Medulla oblongata (tissue), 1 donor: ENCODE data around the gene STEAP2.
"Not testable (repeated sequence)": the region's sequence is repeated elsewhere in the genome, so short reads cannot be mapped to it uniquely, and the experiment has no call there.

Source experiments
- DNase-seq: peaks from one replicate; pipeline ENCODE4 v3.0.0-alpha.2; 2015; ENCODE audit errors: extremely low spot score

STEAP2 gene

GRCh38 chr7:90233569-90233968, 22.0 kb downstream of the STEAP2 start:
- no peak for DNase-seq

DNA sequence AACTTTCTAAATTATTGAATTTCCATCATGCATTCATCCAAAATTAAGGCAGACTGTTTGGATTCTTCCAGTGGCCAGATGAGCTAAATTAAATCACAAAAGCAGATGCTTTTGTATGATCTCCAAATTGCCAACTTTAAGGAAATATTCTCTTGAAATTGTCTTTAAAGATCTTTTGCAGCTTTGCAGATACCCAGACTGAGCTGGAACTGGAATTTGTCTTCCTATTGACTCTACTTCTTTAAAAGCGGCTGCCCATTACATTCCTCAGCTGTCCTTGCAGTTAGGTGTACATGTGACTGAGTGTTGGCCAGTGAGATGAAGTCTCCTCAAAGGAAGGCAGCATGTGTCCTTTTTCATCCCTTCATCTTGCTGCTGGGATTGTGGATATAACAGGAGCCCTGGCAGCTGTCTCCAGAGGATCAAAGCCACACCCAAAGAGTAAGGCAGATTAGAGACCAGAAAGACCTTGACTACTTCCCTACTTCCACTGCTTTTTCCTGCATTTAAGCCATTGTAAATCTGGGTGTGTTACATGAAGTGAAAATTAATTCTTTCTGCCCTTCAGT, 25.3 kb downstream of the STEAP2 start:
- DNase-seq: no peak

DNA sequence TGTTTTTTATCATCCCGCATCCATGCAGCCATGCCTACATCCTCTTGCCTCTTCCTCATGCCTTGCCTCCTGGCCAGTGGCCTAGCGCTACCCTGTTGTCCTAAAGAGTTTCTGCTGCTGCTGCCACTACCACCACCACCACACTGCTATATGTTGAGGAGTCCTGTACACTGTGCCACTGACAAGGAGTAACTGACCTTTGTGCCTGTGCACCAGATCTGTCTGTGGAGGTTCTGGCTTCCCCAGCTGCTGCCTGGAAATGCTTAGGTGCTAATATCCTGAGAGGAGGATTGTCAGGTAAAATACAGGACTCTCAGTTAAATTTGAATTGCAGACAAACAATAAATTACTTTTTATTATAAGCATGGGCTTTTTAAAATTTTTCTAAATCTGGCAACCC, 26.5 kb downstream of the STEAP2 start:
- DNase-seq: no peak

DNA sequence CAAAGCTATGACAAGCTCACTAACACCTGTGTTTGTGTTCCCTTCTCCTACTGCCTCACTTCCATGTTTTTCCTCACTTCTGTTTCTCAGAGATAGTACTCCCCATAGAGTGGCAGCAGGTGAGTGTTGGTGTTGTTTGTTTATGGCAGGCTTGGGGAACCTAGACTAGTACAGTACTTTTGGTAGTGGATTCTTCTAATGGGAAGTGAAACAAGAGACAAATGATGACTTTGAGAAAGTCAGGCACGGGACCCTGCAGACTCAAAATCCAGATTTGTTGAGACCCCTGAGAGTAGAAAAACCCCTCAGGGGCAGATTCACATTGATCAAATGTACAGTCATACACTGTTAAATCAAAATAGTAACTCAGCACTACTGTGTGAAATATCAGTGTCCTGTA, 27.0 kb downstream of the STEAP2 start:
- DNase-seq: no peak

DNA sequence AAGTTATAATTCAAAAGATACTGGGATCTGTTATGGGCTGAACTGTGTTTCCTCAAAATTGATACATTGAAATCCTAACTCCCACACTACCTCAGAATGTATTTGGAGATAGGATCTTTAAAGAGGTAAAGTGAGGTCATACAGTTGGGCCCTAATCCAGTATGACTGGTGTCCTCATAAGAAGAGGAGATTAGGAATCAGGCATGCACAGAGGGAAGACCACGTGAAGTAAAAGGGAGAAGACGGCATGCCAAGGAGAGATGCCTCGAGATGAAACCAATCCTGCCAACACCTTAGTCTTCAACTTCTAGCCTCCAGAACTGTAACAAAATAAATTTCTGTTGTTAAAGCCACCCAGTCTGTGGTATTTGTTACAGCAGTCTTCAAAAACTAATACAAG, 27.5 kb downstream of the STEAP2 start:
- DNase-seq: no peak

DNA sequence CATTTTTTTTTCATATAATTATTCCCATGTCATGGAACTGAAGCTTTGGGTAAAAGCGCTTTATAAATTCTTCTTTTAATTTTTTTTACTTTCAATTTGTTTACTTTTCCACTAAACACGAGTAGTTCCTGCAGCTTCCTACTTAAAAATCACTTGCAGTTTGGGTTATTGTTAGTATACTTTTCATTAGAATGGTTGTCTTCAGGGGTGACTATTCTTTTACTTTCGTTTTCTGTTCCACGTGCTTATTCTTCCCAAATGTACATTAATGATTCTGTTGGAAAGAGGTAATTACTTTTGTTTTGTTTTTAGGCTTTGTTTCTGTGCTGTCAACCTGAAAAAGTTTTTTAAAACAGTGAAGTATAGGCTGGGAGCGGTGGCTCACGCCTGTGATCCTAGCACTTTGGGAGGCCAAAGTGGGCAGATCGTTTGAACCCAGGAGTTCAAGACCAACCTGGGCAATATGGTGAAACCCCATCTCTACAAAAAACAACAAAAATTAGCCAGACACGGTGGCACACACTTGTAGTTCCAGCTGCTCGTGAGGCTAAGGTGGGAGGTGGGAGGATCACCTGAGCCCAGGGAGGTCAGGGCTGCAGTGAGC, 28.2 kb downstream of the STEAP2 start:
- DNase-seq: no peak

GRCh38 chr7:90242369-90243168, 31.0 kb downstream of the STEAP2 start:
- no peak for DNase-seq

DNA sequence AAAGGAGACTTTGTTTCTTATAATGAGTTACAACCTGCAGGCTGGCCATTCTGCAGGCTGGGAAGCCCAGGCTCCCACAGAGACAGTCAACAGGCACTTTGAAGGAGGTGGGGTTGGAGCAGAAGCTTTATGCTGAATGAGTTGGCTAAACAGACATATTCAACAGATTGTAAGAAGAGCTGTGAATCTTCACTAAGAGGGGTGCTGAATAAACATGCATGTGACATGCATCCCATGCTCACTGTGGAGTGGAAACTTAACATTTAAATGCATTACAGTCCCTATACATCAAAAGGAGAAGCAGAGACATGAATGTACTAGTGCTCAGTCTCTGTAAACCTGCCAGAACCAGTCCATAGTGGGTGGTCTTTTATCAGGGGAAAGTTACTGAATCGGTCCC, 32.0 kb downstream of the STEAP2 start:
- DNase-seq: no peak

- no peak for DNase-seq
These were observed 33.0 kb downstream of the STEAP2 start for GRCh38 chr7:90244565-90244908.

GRCh38 chr7:90244909-90245851, 33.6 kb downstream of the STEAP2 start, which contains the start of gene CFAP69:
CFAP69 (plus strand) TSS chr7:90245174; CDS start chr7:90245425, 251 bp downstream.
- peak; percentile 89 for DNase-seq

- DNase-seq: no peak
These were observed 34.6 kb downstream of the STEAP2 start for GRCh38 chr7:90246171-90246570.

GRCh38 chr7:90248706-90249105, 37.2 kb downstream of the STEAP2 start:
- DNase-seq: no peak

- no peak for DNase-seq
These were observed 39.2 kb downstream of the STEAP2 start for GRCh38 chr7:90250601-90251303.

DNA sequence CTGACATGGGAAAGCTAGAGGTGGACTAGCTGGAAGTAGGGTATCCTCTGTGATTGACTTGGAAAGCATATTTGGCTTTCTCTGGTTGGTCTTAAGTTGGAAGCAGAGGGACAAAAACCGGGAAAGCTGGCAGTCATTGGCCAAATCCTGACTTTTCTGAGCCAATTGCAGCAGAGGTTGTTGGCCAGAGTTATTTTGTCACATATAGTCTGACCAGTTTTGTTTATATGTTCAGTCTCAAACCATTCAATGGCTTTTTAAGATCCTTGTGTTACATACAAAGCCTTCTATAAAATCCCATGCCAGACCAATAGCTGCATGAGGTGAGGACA, 39.7 kb downstream of the STEAP2 start:
- no peak for DNase-seq

DNA sequence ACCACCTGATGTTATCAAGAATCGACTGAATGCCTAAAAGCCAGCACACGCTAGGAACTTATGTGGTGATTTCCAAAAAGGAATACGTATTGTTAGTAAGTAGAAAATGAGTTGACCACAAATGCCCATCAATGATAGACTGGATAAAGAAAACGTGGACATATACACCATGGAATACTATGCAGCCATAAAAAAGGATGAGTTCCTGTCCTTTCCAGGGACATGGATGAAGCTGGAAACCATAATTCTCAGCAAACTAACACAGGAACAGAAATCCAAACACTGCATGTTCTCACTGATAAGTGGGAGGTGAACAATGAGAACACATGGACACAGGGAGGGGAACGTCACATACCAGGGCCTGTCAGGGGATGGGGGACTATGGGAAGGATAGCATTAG, 44.5 kb downstream of the STEAP2 start:
- not testable (repeated sequence) for DNase-seq

GRCh38 chr7:90256778-90257177, 45.2 kb downstream of the STEAP2 start:
- DNase-seq: no peak

GRCh38 chr7:90261441-90261840, 49.9 kb downstream of the STEAP2 start:
- no peak for DNase-seq

DNA sequence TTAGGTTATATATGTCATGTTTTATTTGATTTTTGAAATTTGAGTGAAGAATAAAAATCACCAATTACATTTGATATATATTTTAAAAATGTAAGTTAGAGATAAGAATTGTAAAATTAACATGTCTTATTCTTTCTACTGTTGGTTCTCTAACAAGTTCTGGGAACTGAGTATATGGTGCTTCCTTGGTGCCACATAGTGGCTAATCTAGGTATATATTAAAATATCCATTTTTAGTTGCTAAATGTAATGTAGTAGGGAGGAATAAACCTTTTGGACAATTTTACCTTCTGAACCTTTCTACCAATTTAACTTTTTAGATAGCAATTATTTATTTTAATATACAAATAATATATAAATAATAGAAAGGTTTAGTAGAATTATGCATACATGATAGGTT, 50.9 kb downstream of the STEAP2 start:
- no peak for DNase-seq

- DNase-seq: no peak
These were observed 55.3 kb downstream of the STEAP2 start for GRCh38 chr7:90266808-90267207.

DNA sequence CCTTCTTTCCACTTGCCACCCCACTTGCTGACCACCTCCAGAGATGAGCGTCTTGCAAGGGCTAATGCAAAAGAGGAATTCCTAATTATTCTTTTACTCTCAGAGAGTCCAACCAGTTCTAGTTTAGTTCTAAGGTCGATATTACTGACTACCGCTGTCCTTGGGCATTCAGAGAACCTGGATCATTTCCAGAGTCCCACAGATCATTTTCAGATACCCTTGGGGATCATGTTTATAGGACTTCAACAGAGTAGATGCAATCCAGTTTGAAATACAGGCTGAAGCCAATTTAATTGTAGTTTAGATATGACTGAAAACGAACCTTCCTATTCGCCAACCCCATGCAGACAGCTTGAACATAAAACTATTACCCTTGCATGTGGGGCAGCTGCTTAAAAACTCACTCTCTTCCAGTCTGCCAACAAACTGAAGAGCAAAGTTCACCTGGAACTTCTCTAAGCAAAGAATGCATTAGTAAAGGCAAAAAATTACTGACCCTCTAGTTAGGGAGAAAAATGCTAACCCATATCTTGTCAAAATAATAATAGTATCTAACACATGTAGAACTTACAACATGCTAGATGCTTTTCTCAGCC, 55.8 kb downstream of the STEAP2 start:
- no peak for DNase-seq

DNA sequence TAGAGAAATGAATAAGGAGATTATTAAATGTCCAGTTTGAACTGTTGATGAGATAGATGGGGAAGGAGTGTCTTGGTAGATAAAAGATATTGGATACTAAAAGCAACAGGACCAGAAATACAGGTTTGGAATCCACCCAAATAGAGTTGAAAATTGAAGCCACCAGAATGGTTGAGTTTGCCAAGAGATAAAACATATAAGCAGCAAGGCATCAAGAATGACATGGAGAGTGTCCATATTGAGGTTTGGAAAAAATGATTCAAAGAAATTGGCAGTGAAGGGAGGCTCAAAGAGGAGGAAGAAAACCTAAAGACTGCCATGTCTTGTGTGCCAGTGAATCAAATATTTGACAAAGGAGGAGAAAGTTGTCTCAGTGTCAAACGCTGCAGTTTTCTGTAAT, 57.6 kb downstream of the STEAP2 start:
- DNase-seq: no peak
